MCF 10A (cell line): ENCODE results near the gene TRAPPC3L. TPM values are rescaled to one million over a fixed set of nuclear protein-coding genes. Genes with fewer than 3 reads are reported as not detected.

Experiments
- BruUV-seq: library from RNA; stranded (reverse); fragments of 400-500 nt; replicated peaks from 2 replicates; lab custom pipeline; 2021; lab: Mats Ljungman, UMichigan
- CTCF ChIA-PET: fragments of 300-600 bp; sonication (Branson Sonifier 250); formaldehyde crosslinking; extraction: SDS; loops from one replicate; lab custom pipeline; 2021; ENCODE audit warnings: antibody characterized with exemption, inconsistent platforms; lab: Yijun Ruan, JAX
- POLR2A ChIA-PET: fragments of 300-600, 350-650 bp; sonication (Branson Sonifier 250); formaldehyde crosslinking; extraction: SDS; loops from one replicate; lab custom pipeline; 2020; ENCODE audit warnings: antibody characterized with exemption, inconsistent platforms; lab: Yijun Ruan, JAX
- DNase-seq: peaks from one replicate; pipeline ENCODE4 v3.0.0-alpha.2; 2018; ENCODE audit not compliant: unreplicated experiment
- H3K27ac Mint-ChIP-seq: one replicate; pipeline ENCODE4 v1.8.0; 2022; ENCODE audit warnings: mild to moderate bottlenecking, low read depth, mixed read lengths; ENCODE audit not compliant: unreplicated experiment
- H3K27me3 Mint-ChIP-seq: one replicate; pipeline ENCODE4 v1.8.0; 2022; ENCODE audit warnings: mixed read lengths; ENCODE audit not compliant: insufficient read depth, unreplicated experiment
- H3K36me3 Mint-ChIP-seq: one replicate; pipeline ENCODE4 v1.8.0; 2022; ENCODE audit warnings: mild to moderate bottlenecking, moderate library complexity, mixed read lengths; ENCODE audit not compliant: insufficient read depth, unreplicated experiment
- H3K4me1 Mint-ChIP-seq: one replicate; pipeline ENCODE4 v1.8.0; 2022; ENCODE audit warnings: mixed read lengths; ENCODE audit not compliant: insufficient read depth, unreplicated experiment
- H3K4me3 Mint-ChIP-seq: one replicate; pipeline ENCODE4 v1.8.0; 2022; ENCODE audit warnings: mild to moderate bottlenecking, moderate library complexity, mixed read lengths; ENCODE audit not compliant: unreplicated experiment
- H3K9me3 Mint-ChIP-seq: one replicate; pipeline ENCODE4 v1.8.0; 2022; ENCODE audit warnings: mixed read lengths; ENCODE audit not compliant: unreplicated experiment
- CTCF ChIP-seq: fragments of 200-600 bp; IDR thresholded peaks from one replicate; pipeline ENCODE4 v1.8.0; 2022; ENCODE audit warnings: antibody characterized with exemption, mild to moderate bottlenecking; ENCODE audit not compliant: unreplicated experiment
- intact Hi-C: fragments of 100-400 bp; cut with micrococcal nuclease; formaldehyde crosslinking; loops from 2 replicates; pipeline ENCODE4 v1.14.1; 2022
- total RNA-seq: library from RNA; stranded (reverse); gene quantifications from 2 replicates; pipeline ENCODE4 v1.2.3, GENCODE V29; 2022

TRAPPC3L gene
- total RNA-seq, 1 experiment from 2014 or later = not detected

GRCh38 chr6:116535109-116535508 is 10.4 kb downstream of the TRAPPC3L start:
- Mint-ChIP-seq H3K4me1 (peaks cover 6% of the 10 kb centered on the region), H3K27ac (no peak overlapping the region), H3K27me3 (no peaks in the 10 kb centered on the region), H3K4me3 (no peak overlapping the region), H3K9me3 (no peaks in the 10 kb centered on the region), H3K36me3 (no peaks in the 10 kb centered on the region)
- ChIA-PET POLR2A (interaction anchor here (0.6 to 2.7 kb wide), 8 partner anchors 23 to 266 kb away, joined by 3 to 7 read pairs (median 3); partner anchors contain the start of gene TSPYL1), CTCF (interaction anchor here (0.5 to 5.1 kb wide), 34 partner anchors 8 to 378 kb away, joined by 3 to 108 read pairs (median 4); partner anchors contain the start of genes CALHM4, CALHM5, RWDD1 and TRAPPC3L)
- TF ChIP-seq CTCF = no peak
- DNase-seq = no peak
- BruUV-seq = no TSS peak
- intact Hi-C loops = loop anchor here (5.0 kb wide), 1 partner anchor 312 kb away; no protein-coding TSS in a partner anchor

GRCh38 chr6:116533233-116533957 is 12.1 kb downstream of the TRAPPC3L start:
- H3K36me3 Mint-ChIP-seq = no peaks in the 10 kb centered on the region
- intact Hi-C loops = loop anchor here (5.0 kb wide), 1 partner anchor 316 kb away; no protein-coding TSS in a partner anchor
- H3K4me1 Mint-ChIP-seq = peaks cover 17% of the 10 kb centered on the region
- no peak for TF ChIP-seq CTCF
- ChIA-PET CTCF (interaction anchor here (0.5 to 5.1 kb wide), 28 partner anchors 8 to 785 kb away, joined by 3 to 108 read pairs (median 4); partner anchors contain the start of genes CALHM4, CALHM5 and TSPYL4), POLR2A (interaction anchor here (1.0 to 2.7 kb wide), 5 partner anchors 39 to 255 kb away, joined by 3 to 7 read pairs (median 5); no protein-coding TSS in a partner anchor)
- H3K9me3 Mint-ChIP-seq = no peaks in the 10 kb centered on the region
- no peak overlapping the region for H3K27ac Mint-ChIP-seq
- H3K27me3 Mint-ChIP-seq = no peaks in the 10 kb centered on the region
- no peak for DNase-seq
- H3K4me3 Mint-ChIP-seq = no peak overlapping the region
- no TSS peak for BruUV-seq

- peak; percentile 72 for DNase-seq
- BruUV-seq = no TSS peak
- TF ChIP-seq CTCF = peak; percentile 70
- Mint-ChIP-seq H3K27me3 (no peaks in the 10 kb centered on the region), H3K27ac (no peak overlapping the region), H3K4me1 (peaks cover 19% of the 10 kb centered on the region), H3K9me3 (no peaks in the 10 kb centered on the region), H3K36me3 (no peaks in the 10 kb centered on the region), H3K4me3 (no peak overlapping the region)
- intact Hi-C loops = loop anchor here (1.0 to 5.0 kb wide), 5 partner anchors 85 to 315 kb away; partner anchors contain the start of gene DSE
- ChIA-PET POLR2A (interaction anchor here (1.0 to 2.7 kb wide), 3 partner anchors 41 to 254 kb away, joined by 3 to 7 read pairs (median 3); no protein-coding TSS in a partner anchor), CTCF (interaction anchor here (0.6 to 5.1 kb wide), 31 partner anchors 9 to 1027 kb away, joined by 3 to 108 read pairs (median 4); partner anchors contain the start of genes CALHM4, CALHM5 and TSPYL1)
Measured at GRCh38 chr6:116531675-116532570, 13.6 kb downstream of the TRAPPC3L start.
